ENCODE results near the gene SGPL1. TPM values are rescaled to one million over a fixed set of nuclear protein-coding genes. Genes with fewer than 3 reads are reported as not detected.
"Not testable (repeated sequence)": the region's sequence is repeated elsewhere in the genome, so short reads cannot be mapped to it uniquely, and the experiment has no call there.

SGPL1 gene
- total RNA-seq, 1 donor from 2014 or later, result 51.5 TPM

- H4K20me1 ChIP-seq (ENCODE audit: low read depth), result no peaks in the 10 kb centered on the region
- no peak overlapping the region for H3K4me3 ChIP-seq
- no peaks in the 10 kb centered on the region for H3F3A ChIP-seq (ENCODE audit: low read depth)
- Mint-ChIP-seq H3K27me3 (ENCODE audit: insufficient read depth, low read depth) (no peaks in the 10 kb centered on the region), H3K4me3 (no peak overlapping the region), H3K36me3 (peaks cover 30% of the 10 kb centered on the region), H3K4me1 (no peaks in the 10 kb centered on the region), H3K9me3 (no peaks in the 10 kb centered on the region), H3K27ac (no peak overlapping the region)
- no peak overlapping the region for H2AFZ ChIP-seq (replicated peaks)
- TF ChIP-seq EZH2 (IDR thresholded peaks at IDR 0.05) (no peak), EZH2phosphoT487 (IDR thresholded peaks at IDR 0.05) (no peak)
- TF ChIP-seq, protein P1, sequence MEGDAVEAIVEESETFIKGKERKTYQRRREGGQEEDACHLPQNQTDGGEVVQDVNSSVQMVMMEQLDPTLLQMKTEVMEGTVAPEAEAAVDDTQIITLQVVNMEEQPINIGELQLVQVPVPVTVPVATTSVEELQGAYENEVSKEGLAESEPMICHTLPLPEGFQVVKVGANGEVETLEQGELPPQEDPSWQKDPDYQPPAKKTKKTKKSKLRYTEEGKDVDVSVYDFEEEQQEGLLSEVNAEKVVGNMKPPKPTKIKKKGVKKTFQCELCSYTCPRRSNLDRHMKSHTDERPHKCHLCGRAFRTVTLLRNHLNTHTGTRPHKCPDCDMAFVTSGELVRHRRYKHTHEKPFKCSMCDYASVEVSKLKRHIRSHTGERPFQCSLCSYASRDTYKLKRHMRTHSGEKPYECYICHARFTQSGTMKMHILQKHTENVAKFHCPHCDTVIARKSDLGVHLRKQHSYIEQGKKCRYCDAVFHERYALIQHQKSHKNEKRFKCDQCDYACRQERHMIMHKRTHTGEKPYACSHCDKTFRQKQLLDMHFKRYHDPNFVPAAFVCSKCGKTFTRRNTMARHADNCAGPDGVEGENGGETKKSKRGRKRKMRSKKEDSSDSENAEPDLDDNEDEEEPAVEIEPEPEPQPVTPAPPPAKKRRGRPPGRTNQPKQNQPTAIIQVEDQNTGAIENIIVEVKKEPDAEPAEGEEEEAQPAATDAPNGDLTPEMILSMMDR (IDR thresholded peaks at IDR 0.05), result no peak
- no peaks in the 10 kb centered on the region for H3K27me3 ChIP-seq
- no peak overlapping the region for H3K9ac ChIP-seq
- no peaks in the 10 kb centered on the region for H3K4me1 ChIP-seq
- peaks cover 14% of the 10 kb centered on the region for H3K36me3 ChIP-seq
- H3K9me3 ChIP-seq (ENCODE audit: low read depth), result no peaks in the 10 kb centered on the region
- no peak overlapping the region for H3K27ac ChIP-seq
- H3K4me2 ChIP-seq, result no peak overlapping the region
- DNase-seq (ENCODE audit: low spot score), result no peak
- H3K79me2 ChIP-seq (ENCODE audit: low read depth), result no peaks in the 10 kb centered on the region
These were observed 43.0 kb downstream of the SGPL1 start for GRCh38 chr10:70858759-70859158.

DNA sequence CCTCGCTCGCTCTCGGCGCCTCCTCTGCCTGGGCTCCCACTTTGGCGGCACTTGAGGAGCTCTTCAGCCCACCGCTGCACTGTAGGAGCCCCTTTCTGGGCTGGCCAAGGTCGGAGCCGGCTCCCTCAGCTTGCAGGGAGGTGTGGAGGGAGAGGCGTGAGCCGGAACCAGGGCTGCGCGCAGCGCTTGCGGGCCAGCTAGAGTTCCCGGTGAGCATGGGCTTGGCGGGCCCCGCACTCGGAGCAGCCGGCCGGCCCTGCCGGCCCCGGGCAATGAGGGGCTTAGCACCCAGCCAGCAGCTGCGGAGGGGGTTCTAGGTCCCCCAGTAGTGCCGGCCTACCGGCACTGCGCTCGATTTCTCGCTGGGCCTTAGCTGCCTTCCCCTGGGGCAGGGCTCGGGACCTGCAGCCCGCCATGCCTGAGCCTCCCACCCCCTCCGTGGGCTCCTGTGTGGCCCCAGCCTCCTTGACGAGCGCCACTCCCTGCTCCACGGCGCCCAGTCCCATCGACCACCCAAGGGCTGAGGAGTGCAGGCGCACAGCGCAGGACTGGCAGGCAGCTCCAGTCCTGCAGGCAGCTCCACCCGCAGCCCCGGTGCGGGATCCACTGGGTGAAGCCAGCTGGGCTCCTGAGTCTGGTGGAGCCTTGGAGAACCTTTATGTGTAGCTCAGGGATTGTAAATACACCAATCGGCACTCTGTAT, 45.9 kb downstream of the SGPL1 start:
- H3K36me3 Mint-ChIP-seq, result peaks cover 28% of the 10 kb centered on the region
- H3K9ac ChIP-seq; H2AFZ ChIP-seq (replicated peaks); H3K4me3 Mint-ChIP-seq; H3K27ac Mint-ChIP-seq; H3K79me2 ChIP-seq (ENCODE audit: low read depth); H3F3A ChIP-seq (ENCODE audit: low read depth); H3K27me3 ChIP-seq; H3K27ac ChIP-seq; H3K4me3 ChIP-seq; H3K4me1 Mint-ChIP-seq; DNase-seq (ENCODE audit: low spot score); H3K36me3 ChIP-seq; H3K4me2 ChIP-seq; H3K9me3 Mint-ChIP-seq; H3K4me1 ChIP-seq; H4K20me1 ChIP-seq (ENCODE audit: low read depth); H3K9me3 ChIP-seq (ENCODE audit: low read depth); H3K27me3 Mint-ChIP-seq (ENCODE audit: insufficient read depth, low read depth): not testable (repeated sequence)

GRCh38 chr10:70863470-70864160, 47.9 kb downstream of the SGPL1 start:
- H3K27ac ChIP-seq, result no peak overlapping the region
- H3K4me3 ChIP-seq, result no peak overlapping the region
- Mint-ChIP-seq H3K4me3 (no peak overlapping the region), H3K4me1 (no peaks in the 10 kb centered on the region), H3K27ac (no peak overlapping the region), H3K27me3 (ENCODE audit: insufficient read depth, low read depth) (no peaks in the 10 kb centered on the region), H3K9me3 (no peaks in the 10 kb centered on the region), H3K36me3 (peaks cover 26% of the 10 kb centered on the region)
- no peaks in the 10 kb centered on the region for H3K79me2 ChIP-seq (ENCODE audit: low read depth)
- H3K9ac ChIP-seq, result no peak overlapping the region
- H3K36me3 ChIP-seq, result peaks cover 9% of the 10 kb centered on the region
- no peak for DNase-seq (ENCODE audit: low spot score)
- H3K9me3 ChIP-seq (ENCODE audit: low read depth), result no peaks in the 10 kb centered on the region
- H3K27me3 ChIP-seq, result no peaks in the 10 kb centered on the region
- H3K4me1 ChIP-seq, result peaks cover 8% of the 10 kb centered on the region
- H3K4me2 ChIP-seq, result no peak overlapping the region
- TF ChIP-seq, protein P1 (IDR thresholded peaks at IDR 0.05), result no peak
- TF ChIP-seq EZH2phosphoT487 (IDR thresholded peaks at IDR 0.05) (no peak), EZH2 (IDR thresholded peaks at IDR 0.05) (no peak)
- H3F3A ChIP-seq (ENCODE audit: low read depth), result no peaks in the 10 kb centered on the region
- no peak overlapping the region for H2AFZ ChIP-seq (replicated peaks)
- H4K20me1 ChIP-seq (ENCODE audit: low read depth), result no peaks in the 10 kb centered on the region

DNA sequence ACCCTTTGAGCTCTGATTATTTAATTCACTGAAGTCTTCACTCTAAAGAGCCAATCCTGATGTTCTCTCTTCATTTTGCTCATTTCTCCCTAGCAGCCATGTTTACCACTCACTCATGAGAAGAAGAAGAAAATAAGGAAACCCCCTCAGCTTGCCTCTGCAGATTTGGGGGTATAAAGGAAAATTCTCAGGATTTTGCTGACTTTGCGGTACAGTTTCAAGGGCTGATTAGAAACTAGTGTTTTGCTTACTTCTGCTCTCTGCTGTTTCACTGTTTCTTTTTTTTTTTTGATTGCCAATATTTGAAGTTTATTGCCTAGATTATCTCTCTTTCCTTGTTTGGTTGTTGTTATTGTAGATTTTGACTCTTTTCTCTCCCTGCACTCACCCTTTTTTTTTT, 49.2 kb downstream of the SGPL1 start:
- no peak for TF ChIP-seq EZH2phosphoT487 (IDR thresholded peaks at IDR 0.05)
- no peak for TF ChIP-seq EZH2 (IDR thresholded peaks at IDR 0.05)
- TF ChIP-seq, protein P1 (IDR thresholded peaks at IDR 0.05), result no peak
- Histone ChIP-seq H3K27me3 (no peaks in the 10 kb centered on the region), H3K4me2 (no peak overlapping the region), H3F3A (ENCODE audit: low read depth) (no peaks in the 10 kb centered on the region), H2AFZ (replicated peaks) (no peak overlapping the region), H3K79me2 (ENCODE audit: low read depth) (no peaks in the 10 kb centered on the region), H3K4me1 (peaks cover 8% of the 10 kb centered on the region), H3K9ac (no peak overlapping the region), H4K20me1 (ENCODE audit: low read depth) (no peaks in the 10 kb centered on the region), H3K36me3 (peaks cover 4% of the 10 kb centered on the region), H3K27ac (no peak overlapping the region), H3K4me3 (no peak overlapping the region), H3K9me3 (ENCODE audit: low read depth) (no peaks in the 10 kb centered on the region)
- Mint-ChIP-seq H3K36me3 (peaks cover 23% of the 10 kb centered on the region), H3K9me3 (no peaks in the 10 kb centered on the region), H3K27ac (no peak overlapping the region), H3K27me3 (ENCODE audit: insufficient read depth, low read depth) (no peaks in the 10 kb centered on the region), H3K4me1 (no peaks in the 10 kb centered on the region), H3K4me3 (no peak overlapping the region)
- DNase-seq (ENCODE audit: low spot score), result no peak

Measured in neural progenitor cell (in vitro differentiated cells).